KBM-7 (cell line): Measurements from ENCODE around the gene NKG7.
A peak's percentile ranks its signal among the peaks of the same experiment; 100 is the strongest.
"Not testable (repeated sequence)": the region's sequence is repeated elsewhere in the genome, so short reads cannot be mapped to it uniquely, and the experiment has no call there.

Source experiments
- DNase-seq: peaks from one replicate; pipeline ENCODE4 v3.0.0-alpha.2; 2015
- in situ Hi-C: fragments of 300-500 bp; cut with MboI; formaldehyde crosslinking; loops from 2 replicates; pipeline ENCODE4 v1.14.3; 2020; ENCODE audit warnings: low sequenced_read_pairs, low pct_unique_long_range_greater_than_20kb, mixed read lengths

Gene NKG7

GRCh38 chr19:51372649-51373504 is at the start of gene NKG7:
TSS of gene NKG7 (minus strand) at chr19:51372654. CDS start at chr19:51372535, 119 bp downstream.
- in situ Hi-C loops: no loop called here
- peak; percentile 97 for DNase-seq

GRCh38 chr19:51422053-51422448 is 49.6 kb upstream of the NKG7 start:
- peak; percentile 86 for DNase-seq
- in situ Hi-C loops: no loop called here

- in situ Hi-C loops: no loop called here
- peak; percentile 46 for DNase-seq
These were observed 49.0 kb upstream of the NKG7 start for GRCh38 chr19:51421229-51422052.

GRCh38 chr19:51420511-51420910 is 48.1 kb upstream of the NKG7 start:
- in situ Hi-C loops, DNase-seq: not testable (repeated sequence)

GRCh38 chr19:51418707-51419106 is 46.3 kb upstream of the NKG7 start:
- in situ Hi-C loops: no loop called here
- DNase-seq: no peak

GRCh38 chr19:51417810-51418157 is 45.3 kb upstream of the NKG7 start:
- no peak for DNase-seq
- in situ Hi-C loops: no loop called here

GRCh38 chr19:51417107-51417809 is 44.8 kb upstream of the NKG7 start, which contains the start of gene SIGLEC10:
TSS of gene SIGLEC10 (minus strand) at chr19:51417642. CDS start at chr19:51417581, 61 bp downstream.
- in situ Hi-C loops: no loop called here
- DNase-seq: peak; percentile 89

GRCh38 chr19:51416422-51416821 is 44.0 kb upstream of the NKG7 start:
- DNase-seq, in situ Hi-C loops: not testable (repeated sequence)

- DNase-seq: no peak
- in situ Hi-C loops: no loop called here
These were observed 42.7 kb upstream of the NKG7 start for GRCh38 chr19:51415187-51415586.

- no peak for DNase-seq
- in situ Hi-C loops: no loop called here
These were observed 38.7 kb upstream of the NKG7 start for GRCh38 chr19:51410950-51411748.

- peak; percentile 83 for DNase-seq
- in situ Hi-C loops: no loop called here
These were observed 35.2 kb upstream of the NKG7 start for GRCh38 chr19:51407511-51408131.

GRCh38 chr19:51402117-51402516 is 29.7 kb upstream of the NKG7 start:
- in situ Hi-C loops: no loop called here
- DNase-seq: no peak

- DNase-seq, in situ Hi-C loops: not testable (repeated sequence)
These were observed 27.5 kb upstream of the NKG7 start for GRCh38 chr19:51399936-51400335.

GRCh38 chr19:51399231-51399630 is 26.8 kb upstream of the NKG7 start:
- no peak for DNase-seq
- in situ Hi-C loops: no loop called here

GRCh38 chr19:51398096-51398704 is 25.7 kb upstream of the NKG7 start:
- in situ Hi-C loops: no loop called here
- DNase-seq: peak; percentile 49

- DNase-seq, in situ Hi-C loops: not testable (repeated sequence)
These were observed 25.0 kb upstream of the NKG7 start for GRCh38 chr19:51397453-51397852.

- no peak for DNase-seq
- in situ Hi-C loops: no loop called here
These were observed 23.7 kb upstream of the NKG7 start for GRCh38 chr19:51396175-51396574.
